Measurements from ENCODE around the gene COX4I2.
"Not testable (repeated sequence)": the region's sequence is repeated elsewhere in the genome, so short reads cannot be mapped to it uniquely, and the experiment has no call there.

Gene COX4I2

GRCh38 chr20:31595654-31596411 lies 41.9 kb upstream of the COX4I2 start:
- H3K4me3 ChIP-seq (ENCODE audit: control insufficient read depth in 1 of 7, extremely low read depth in 1 of 7, insufficient read depth in 4 of 7, low read depth in 2 of 7, low read length in 6 of 7): no peak overlapping the region
- peaks cover 0 to 12% (median 0%) of the 10 kb centered on the region in 4 experiments for H3K4me1 ChIP-seq (ENCODE audit: control extremely low read depth in 1 of 4, control insufficient read depth in 4 of 4, insufficient read depth in 4 of 4, low read length in 3 of 4)
- POLR2A ChIA-PET: interaction anchor here (1.3 kb wide), 1 partner anchor 23 kb away, joined by 3 read pairs; no protein-coding TSS in a partner anchor
- no peaks in the 10 kb centered on the region for H3K36me3 ChIP-seq (ENCODE audit: control insufficient read depth in 4 of 4, insufficient read depth in 4 of 4, low read length in 3 of 4)
- 90% methylated on average over 13 of the region's 15 CpGs for WGBS (ENCODE audit: insufficient coverage)
- no peaks in the 10 kb centered on the region for H3K9me3 ChIP-seq (ENCODE audit: control extremely low read depth in 1 of 5, control insufficient read depth in 4 of 5, insufficient read depth in 2 of 5, low read depth in 1 of 5, low read length in 4 of 5)
- CTCF ChIA-PET: interaction anchor here (0.7 to 2.1 kb wide), 4 partner anchors 11 to 36 kb away, joined by 3 to 14 read pairs (median 4); no protein-coding TSS in a partner anchor
- no peak for DNase-seq
- H3K27ac ChIP-seq (ENCODE audit: insufficient read depth in 1 of 2, low read depth in 1 of 2, low read length in 2 of 2, poor library complexity in 1 of 2, severe bottlenecking in 2 of 2): no peak overlapping the region
- H3K27me3 ChIP-seq (replicated peaks in 2 of 5; ENCODE audit: control insufficient read depth in 4 of 5, insufficient read depth in 5 of 5, low read length in 4 of 5): no peaks in the 10 kb centered on the region

- not testable (repeated sequence) for DNase-seq; H3K9me3 ChIP-seq (ENCODE audit: control extremely low read depth in 1 of 5, control insufficient read depth in 4 of 5, insufficient read depth in 2 of 5, low read depth in 1 of 5, low read length in 4 of 5); H3K4me1 ChIP-seq (ENCODE audit: control extremely low read depth in 1 of 4, control insufficient read depth in 4 of 4, insufficient read depth in 4 of 4, low read length in 3 of 4); H3K27ac ChIP-seq (ENCODE audit: insufficient read depth in 1 of 2, low read depth in 1 of 2, low read length in 2 of 2, poor library complexity in 1 of 2, severe bottlenecking in 2 of 2); H3K36me3 ChIP-seq (ENCODE audit: control insufficient read depth in 4 of 4, insufficient read depth in 4 of 4, low read length in 3 of 4); H3K4me3 ChIP-seq (ENCODE audit: control insufficient read depth in 1 of 7, extremely low read depth in 1 of 7, insufficient read depth in 4 of 7, low read depth in 2 of 7, low read length in 6 of 7); H3K27me3 ChIP-seq (replicated peaks in 2 of 5; ENCODE audit: control insufficient read depth in 4 of 5, insufficient read depth in 5 of 5, low read length in 4 of 5)
- WGBS (ENCODE audit: insufficient coverage): 81% methylated on average over 3 of the region's 4 CpGs
- CTCF ChIA-PET: interaction anchor here (1.0 to 2.1 kb wide), 6 partner anchors 11 to 36 kb away, joined by 3 to 14 read pairs (median 4); no protein-coding TSS in a partner anchor
- POLR2A ChIA-PET: interaction anchor here (0.7 to 1.3 kb wide), 2 partner anchors 24 to 30 kb away, joined by 3 read pairs; no protein-coding TSS in a partner anchor
Measured at GRCh38 chr20:31596412-31596715, 41.3 kb upstream of the COX4I2 start.

- H3K36me3 ChIP-seq (ENCODE audit: control insufficient read depth in 4 of 4, insufficient read depth in 4 of 4, low read length in 3 of 4): no peaks in the 10 kb centered on the region
- WGBS (ENCODE audit: insufficient coverage): 87% methylated on average over 3 of the region's 4 CpGs
- no peaks in the 10 kb centered on the region for H3K9me3 ChIP-seq (ENCODE audit: control extremely low read depth in 1 of 5, control insufficient read depth in 4 of 5, insufficient read depth in 2 of 5, low read depth in 1 of 5, low read length in 4 of 5)
- H3K27ac ChIP-seq (ENCODE audit: insufficient read depth in 1 of 2, low read depth in 1 of 2, low read length in 2 of 2, poor library complexity in 1 of 2, severe bottlenecking in 2 of 2): no peak overlapping the region
- no peaks in the 10 kb centered on the region for H3K27me3 ChIP-seq (replicated peaks in 2 of 5; ENCODE audit: control insufficient read depth in 4 of 5, insufficient read depth in 5 of 5, low read length in 4 of 5)
- ChIA-PET CTCF (interaction anchor here (0.8 to 2.1 kb wide), 8 partner anchors 10 to 37 kb away, joined by 3 to 14 read pairs (median 3); no protein-coding TSS in a partner anchor), POLR2A (interaction anchor here (0.7 kb wide), 1 partner anchor 30 kb away, joined by 3 read pairs; no protein-coding TSS in a partner anchor)
- no peak overlapping the region for H3K4me3 ChIP-seq (ENCODE audit: control insufficient read depth in 1 of 7, extremely low read depth in 1 of 7, insufficient read depth in 4 of 7, low read depth in 2 of 7, low read length in 6 of 7)
- no peak for DNase-seq
- peaks cover 0 to 6% (median 0%) of the 10 kb centered on the region in 4 experiments for H3K4me1 ChIP-seq (ENCODE audit: control extremely low read depth in 1 of 4, control insufficient read depth in 4 of 4, insufficient read depth in 4 of 4, low read length in 3 of 4)
Measured at GRCh38 chr20:31596831-31597480, 40.8 kb upstream of the COX4I2 start.

- H3K4me3 ChIP-seq (ENCODE audit: control insufficient read depth in 1 of 7, extremely low read depth in 1 of 7, insufficient read depth in 4 of 7, low read depth in 2 of 7, low read length in 6 of 7): no peak overlapping the region
- POLR2A ChIA-PET: interaction anchor here (0.5 kb wide), 1 partner anchor 11 kb away, joined by 3 read pairs; no protein-coding TSS in a partner anchor
- peaks cover 0 to 6% (median 0%) of the 10 kb centered on the region in 4 experiments for H3K4me1 ChIP-seq (ENCODE audit: control extremely low read depth in 1 of 4, control insufficient read depth in 4 of 4, insufficient read depth in 4 of 4, low read length in 3 of 4)
- H3K27ac ChIP-seq (ENCODE audit: insufficient read depth in 1 of 2, low read depth in 1 of 2, low read length in 2 of 2, poor library complexity in 1 of 2, severe bottlenecking in 2 of 2): no peak overlapping the region
- no peak for DNase-seq
- WGBS (ENCODE audit: insufficient coverage): 100% methylated on average over 1 of the region's 2 CpGs
- CTCF ChIA-PET: interaction anchor here (0.8 to 2.1 kb wide), 4 partner anchors 15 to 34 kb away, joined by 3 to 14 read pairs (median 3); no protein-coding TSS in a partner anchor
- no peaks in the 10 kb centered on the region for H3K9me3 ChIP-seq (ENCODE audit: control extremely low read depth in 1 of 5, control insufficient read depth in 4 of 5, insufficient read depth in 2 of 5, low read depth in 1 of 5, low read length in 4 of 5)
- no peaks in the 10 kb centered on the region for H3K27me3 ChIP-seq (replicated peaks in 2 of 5; ENCODE audit: control insufficient read depth in 4 of 5, insufficient read depth in 5 of 5, low read length in 4 of 5)
- no peaks in the 10 kb centered on the region for H3K36me3 ChIP-seq (ENCODE audit: control insufficient read depth in 4 of 4, insufficient read depth in 4 of 4, low read length in 3 of 4)
Measured at GRCh38 chr20:31597481-31597855, 40.2 kb upstream of the COX4I2 start.

- no CpG with 5 or more reads among the region's 4 CpGs for WGBS (ENCODE audit: insufficient coverage)
- ChIA-PET CTCF (interaction anchor here (1.1 to 19.9 kb wide), 5 partner anchors 10 to 121 kb away, joined by 3 to 1047 read pairs (median 31); no protein-coding TSS in a partner anchor), POLR2A (interaction anchor here (12.4 kb wide), 1 partner anchor 32 kb away, joined by 292 read pairs; no protein-coding TSS in a partner anchor)
- Histone ChIP-seq H3K27me3 (replicated peaks in 2 of 5; ENCODE audit: control insufficient read depth in 4 of 5, insufficient read depth in 5 of 5, low read length in 4 of 5) (peaks cover 0 to 21% (median 0%) of the 10 kb centered on the region in 5 experiments), H3K4me3 (ENCODE audit: control insufficient read depth in 1 of 7, extremely low read depth in 1 of 7, insufficient read depth in 4 of 7, low read depth in 2 of 7, low read length in 6 of 7) (no peak overlapping the region), H3K36me3 (ENCODE audit: control insufficient read depth in 4 of 4, insufficient read depth in 4 of 4, low read length in 3 of 4) (no peaks in the 10 kb centered on the region), H3K27ac (ENCODE audit: insufficient read depth in 1 of 2, low read depth in 1 of 2, low read length in 2 of 2, poor library complexity in 1 of 2, severe bottlenecking in 2 of 2) (no peak overlapping the region), H3K9me3 (ENCODE audit: control extremely low read depth in 1 of 5, control insufficient read depth in 4 of 5, insufficient read depth in 2 of 5, low read depth in 1 of 5, low read length in 4 of 5) (no peaks in the 10 kb centered on the region), H3K4me1 (ENCODE audit: control extremely low read depth in 1 of 4, control insufficient read depth in 4 of 4, insufficient read depth in 4 of 4, low read length in 3 of 4) (peaks cover 4 to 38% (median 29%) of the 10 kb centered on the region in 4 experiments)
- no peak for DNase-seq
Measured at GRCh38 chr20:31602431-31602778, 35.3 kb upstream of the COX4I2 start.

- H3K27me3 ChIP-seq (replicated peaks in 2 of 5; ENCODE audit: control insufficient read depth in 4 of 5, insufficient read depth in 5 of 5, low read length in 4 of 5): peaks cover 0 to 21% (median 0%) of the 10 kb centered on the region in 5 experiments
- no peak overlapping the region for H3K4me3 ChIP-seq (ENCODE audit: control insufficient read depth in 1 of 7, extremely low read depth in 1 of 7, insufficient read depth in 4 of 7, low read depth in 2 of 7, low read length in 6 of 7)
- H3K27ac ChIP-seq (ENCODE audit: insufficient read depth in 1 of 2, low read depth in 1 of 2, low read length in 2 of 2, poor library complexity in 1 of 2, severe bottlenecking in 2 of 2): no peak overlapping the region
- H3K9me3 ChIP-seq (ENCODE audit: control extremely low read depth in 1 of 5, control insufficient read depth in 4 of 5, insufficient read depth in 2 of 5, low read depth in 1 of 5, low read length in 4 of 5): no peaks in the 10 kb centered on the region
- no peaks in the 10 kb centered on the region for H3K36me3 ChIP-seq (ENCODE audit: control insufficient read depth in 4 of 4, insufficient read depth in 4 of 4, low read length in 3 of 4)
- DNase-seq: peak in 2 of 3 donors; percentile 48 to 70
- H3K4me1 ChIP-seq (ENCODE audit: control extremely low read depth in 1 of 4, control insufficient read depth in 4 of 4, insufficient read depth in 4 of 4, low read length in 3 of 4): peaks cover 4 to 43% (median 33%) of the 10 kb centered on the region in 4 experiments
- ChIA-PET POLR2A (interaction anchor here (0.5 to 12.4 kb wide), 2 partner anchors 9 to 32 kb away, joined by 3 to 292 read pairs; no protein-coding TSS in a partner anchor), CTCF (interaction anchor here (1.1 to 19.9 kb wide), 5 partner anchors 10 to 121 kb away, joined by 3 to 1047 read pairs (median 31); no protein-coding TSS in a partner anchor)
- 90% methylated on average over 13 of the region's 17 CpGs for WGBS (ENCODE audit: insufficient coverage)
Measured at GRCh38 chr20:31602779-31603441, 34.8 kb upstream of the COX4I2 start.

Data from common myeloid progenitor, CD34-positive (primary cell).